Thyroid gland (tissue), 4 donors: ENCODE measurements around the gene MED8.

Source experiments
- CTCF ChIP-seq, 6 experiments: fragments of 200-600 bp in 3 of 6; fragments of 450-650 bp in 3 of 6; sonication (generic) in 3 of 6; IDR thresholded peaks; one replicate each; pipeline ENCODE4 v1.5.1; 2016 to 2019; ENCODE audit warnings: antibody characterized with exemption in 6 of 6, mild to moderate bottlenecking in 2 of 6, inconsistent platforms in 1 of 6, moderate library complexity in 1 of 6
- POLR2A ChIP-seq, 2 donors: fragments of 450-650 bp; IDR thresholded peaks; one replicate each; pipeline ENCODE4 v1.6.1; 2017; ENCODE audit warnings: antibody characterized with exemption in 2 of 2, mild to moderate bottlenecking in 2 of 2, moderate library complexity in 1 of 2

DNA sequence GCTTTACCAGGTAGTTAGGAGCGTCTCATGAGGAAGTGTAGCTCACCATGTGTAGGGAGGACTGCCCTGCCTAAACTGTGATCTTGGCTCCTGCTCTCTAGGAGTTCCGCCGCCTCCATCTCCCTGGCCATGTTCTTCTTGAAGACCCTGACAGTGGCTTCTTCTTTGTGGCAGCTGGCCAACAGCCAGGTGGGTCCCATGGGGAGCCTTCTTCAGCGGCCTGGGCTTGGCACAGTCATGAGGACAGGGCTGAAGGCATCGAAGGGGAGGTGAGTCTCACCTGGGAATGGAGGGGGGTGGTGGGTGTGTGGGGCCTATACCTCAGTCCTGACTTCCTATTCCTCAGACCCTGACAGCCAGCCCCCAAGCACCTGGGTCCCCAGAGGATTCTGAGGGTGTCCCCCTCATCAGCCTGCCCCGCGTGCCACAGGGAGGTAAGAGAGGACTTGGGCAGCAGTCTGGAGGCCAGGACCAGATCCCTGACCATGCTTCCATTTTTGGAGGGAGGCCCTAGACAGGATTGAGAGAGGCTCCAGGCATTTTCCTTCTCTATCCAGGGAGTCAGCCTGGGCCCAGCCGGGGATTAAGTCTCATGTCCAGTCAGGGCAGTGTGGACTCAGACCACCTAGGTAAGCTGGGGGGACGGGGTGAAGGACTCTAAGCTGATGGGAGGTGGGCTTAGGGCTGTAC is 42.7 kb upstream of the MED8 start:
- TF ChIP-seq CTCF (IDR thresholded peaks at IDR 0.05) (no peak), POLR2A (IDR thresholded peaks at IDR 0.05) (no peak)
